Left ventricle myocardium inferior (tissue), 1 donor: Measurements from ENCODE around the gene EML6. TPM values are rescaled to one million over a fixed set of nuclear protein-coding genes. Genes with fewer than 3 reads are reported as not detected.

Experiments used
- DNase-seq: peaks from one replicate; pipeline ENCODE4 v3.0.0-alpha.2; 2020
- H3K27ac ChIP-seq: fragments of 200-600 bp; replicated peaks from 2 replicates; pipeline ENCODE4 v1.8.0; 2021
- H3K27me3 ChIP-seq: fragments of 200-600 bp; 2 replicates; pipeline ENCODE4 v1.8.0; 2021; ENCODE audit warnings: low read depth
- H3K36me3 ChIP-seq: fragments of 200-600 bp; 2 replicates; pipeline ENCODE4 v1.8.0; 2021
- H3K4me1 ChIP-seq: fragments of 200-600 bp; 2 replicates; pipeline ENCODE4 v1.8.0; 2021
- H3K4me3 ChIP-seq: fragments of 200-600 bp; 2 replicates; pipeline ENCODE4 v1.8.0; 2021; ENCODE audit warnings: mild to moderate bottlenecking, moderate library complexity
- H3K9me3 ChIP-seq: fragments of 200-600 bp; replicated peaks from 2 replicates; pipeline ENCODE4 v1.8.0; 2021
- CTCF ChIP-seq: fragments of 200-600 bp; IDR thresholded peaks from 2 replicates; pipeline ENCODE4 v1.8.0; 2021; ENCODE audit warnings: antibody characterized with exemption, mild to moderate bottlenecking, borderline replicate concordance
- intact Hi-C: fragments of 100-400 bp; cut with micrococcal nuclease; formaldehyde crosslinking; loops from one replicate; pipeline ENCODE4 v1.11.0; 2022
- total RNA-seq: library from RNA; stranded (reverse); fragmentation: NEBNext Ultra II Directional; extraction: Animal tissue kit (Norgen Biotek cat#: 25700); gene quantifications from one replicate; pipeline ENCODE4 v1.2.1, GENCODE V29; 2021
- donor health status: DM: no; HTN: yes; CAD: no; lungs with severe emphysema.

EML6 gene
- total RNA-seq, 1 donor from 2014 or later, result 0.77 TPM

GRCh38 chr2:54808661-54809060, 85.2 kb downstream of the EML6 start:
- Histone ChIP-seq H3K27me3 (no peaks in the 10 kb centered on the region), H3K4me1 (no peaks in the 10 kb centered on the region), H3K27ac (no peak overlapping the region), H3K9me3 (peaks cover 9% of the 10 kb centered on the region), H3K4me3 (no peak overlapping the region), H3K36me3 (no peaks in the 10 kb centered on the region)
- DNase-seq, result no peak
- TF ChIP-seq CTCF, result no peak
- intact Hi-C loops, result no loop called here

DNA sequence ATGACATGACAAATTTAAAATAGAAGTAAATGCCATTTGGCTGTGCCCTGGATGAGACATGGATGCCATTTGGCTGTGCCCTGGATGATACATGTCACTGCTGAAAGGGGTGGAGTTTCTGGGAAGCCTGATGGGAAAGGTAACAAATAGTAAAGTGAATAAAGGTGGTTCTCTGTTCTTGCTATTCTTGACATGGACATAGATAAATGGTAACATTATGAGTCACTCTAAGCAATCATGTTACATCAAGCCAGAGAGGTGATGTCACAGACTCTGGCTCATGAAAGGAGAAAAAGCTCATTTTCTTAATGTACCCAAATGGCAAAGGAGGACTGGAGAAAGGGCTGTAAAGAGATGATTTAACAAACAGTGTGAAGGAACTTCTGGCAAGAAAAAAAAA, 86.4 kb downstream of the EML6 start:
- Histone ChIP-seq H3K9me3 (peaks cover 7% of the 10 kb centered on the region), H3K4me1 (no peaks in the 10 kb centered on the region), H3K36me3 (no peaks in the 10 kb centered on the region), H3K27ac (no peak overlapping the region), H3K27me3 (no peaks in the 10 kb centered on the region), H3K4me3 (no peak overlapping the region)
- TF ChIP-seq CTCF, result no peak
- no peak for DNase-seq
- intact Hi-C loops, result no loop called here

- no peak overlapping the region for H3K27ac ChIP-seq
- intact Hi-C loops, result no loop called here
- TF ChIP-seq CTCF, result no peak
- no peak overlapping the region for H3K4me3 ChIP-seq
- H3K36me3 ChIP-seq, result no peaks in the 10 kb centered on the region
- no peaks in the 10 kb centered on the region for H3K27me3 ChIP-seq
- H3K4me1 ChIP-seq, result no peaks in the 10 kb centered on the region
- no peak for DNase-seq
- H3K9me3 ChIP-seq, result peaks cover 3% of the 10 kb centered on the region
These were observed 86.8 kb downstream of the EML6 start for GRCh38 chr2:54810246-54810645.

- Histone ChIP-seq H3K4me1 (no peaks in the 10 kb centered on the region), H3K4me3 (no peak overlapping the region), H3K27me3 (peaks cover 5% of the 10 kb centered on the region), H3K9me3 (no peaks in the 10 kb centered on the region), H3K36me3 (no peaks in the 10 kb centered on the region), H3K27ac (no peak overlapping the region)
- no peak for TF ChIP-seq CTCF
- intact Hi-C loops, result no loop called here
- DNase-seq, result no peak
These were observed 90.1 kb downstream of the EML6 start for GRCh38 chr2:54813584-54813983.

DNA sequence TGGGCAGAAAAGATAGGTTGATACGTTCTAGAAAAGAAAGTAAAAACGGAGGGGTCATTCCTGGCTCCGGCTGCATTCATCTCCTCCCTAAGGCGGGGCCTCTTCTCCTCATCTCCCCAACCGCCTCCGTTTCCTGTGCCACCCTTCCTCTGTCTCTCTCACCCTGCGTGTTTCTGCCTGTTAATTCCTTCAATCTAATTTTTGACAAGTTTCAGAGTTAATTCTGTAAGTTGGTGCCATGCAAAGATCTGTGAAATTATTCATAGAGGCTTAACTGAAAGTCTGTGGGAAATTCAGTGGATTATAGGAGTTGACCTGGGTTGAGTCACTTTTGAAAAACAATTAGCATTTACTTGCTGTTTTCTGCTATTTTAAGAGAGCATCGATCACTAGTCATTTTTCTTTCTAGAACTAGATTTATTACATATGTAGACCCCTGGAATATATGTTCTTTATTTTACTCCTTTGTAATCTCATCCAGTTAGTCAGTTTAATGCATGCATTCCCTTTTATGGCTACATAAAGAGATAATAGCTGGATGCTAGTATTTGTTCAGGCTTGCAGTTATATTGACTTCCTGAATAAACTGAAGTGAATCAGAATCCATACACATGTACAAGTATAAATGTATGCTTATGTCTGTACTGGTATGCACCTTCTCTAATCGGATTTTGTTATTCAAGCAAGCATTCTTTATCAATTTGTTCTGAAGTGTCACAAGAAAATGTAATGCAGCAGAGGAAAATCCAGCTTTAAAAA, 91.1 kb downstream of the EML6 start:
- intact Hi-C loops, result no loop called here
- H3K36me3 ChIP-seq, result no peaks in the 10 kb centered on the region
- DNase-seq, result no peak
- H3K4me3 ChIP-seq, result no peak overlapping the region
- no peak overlapping the region for H3K27ac ChIP-seq
- no peaks in the 10 kb centered on the region for H3K9me3 ChIP-seq
- no peaks in the 10 kb centered on the region for H3K4me1 ChIP-seq
- peaks cover 5% of the 10 kb centered on the region for H3K27me3 ChIP-seq
- TF ChIP-seq CTCF, result no peak
